GM19468 (cell line): ENCODE results near the gene PRAMEF5.
"Not testable (repeated sequence)": the region's sequence is repeated elsewhere in the genome, so short reads cannot be mapped to it uniquely, and the experiment has no call there.

Experiments used
- ATAC-seq: cut with Tn5 transposase; IDR thresholded peaks from one replicate; pipeline ENCODE4 v1.9.1; 2021; ENCODE audit warnings: mild to moderate bottlenecking, moderate library complexity, moderate number of reproducible peaks; ENCODE audit not compliant: unreplicated experiment; ENCODE audit errors: extremely low read depth

The PRAMEF5 gene

DNA sequence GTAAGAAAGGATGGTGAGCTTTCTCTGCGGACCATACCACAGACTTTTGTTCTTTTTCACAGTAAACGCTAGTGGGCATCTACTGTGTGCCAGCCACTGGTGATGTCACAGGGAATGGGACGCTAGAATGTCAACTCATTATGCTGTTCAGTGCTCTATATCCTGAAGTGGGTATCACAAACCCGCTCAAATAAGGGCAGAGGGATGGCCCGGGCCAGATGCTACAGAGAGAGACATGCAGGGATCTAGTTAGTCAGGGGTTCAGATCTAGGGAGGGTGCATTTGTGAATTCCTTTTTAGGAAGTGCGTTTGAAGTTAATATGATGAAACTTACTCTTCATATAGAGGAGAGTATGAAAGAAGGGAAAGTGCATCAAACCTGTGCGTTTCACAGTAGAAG is 6.9 kb upstream of the PRAMEF5 start:
- not testable (repeated sequence) for ATAC-seq

DNA sequence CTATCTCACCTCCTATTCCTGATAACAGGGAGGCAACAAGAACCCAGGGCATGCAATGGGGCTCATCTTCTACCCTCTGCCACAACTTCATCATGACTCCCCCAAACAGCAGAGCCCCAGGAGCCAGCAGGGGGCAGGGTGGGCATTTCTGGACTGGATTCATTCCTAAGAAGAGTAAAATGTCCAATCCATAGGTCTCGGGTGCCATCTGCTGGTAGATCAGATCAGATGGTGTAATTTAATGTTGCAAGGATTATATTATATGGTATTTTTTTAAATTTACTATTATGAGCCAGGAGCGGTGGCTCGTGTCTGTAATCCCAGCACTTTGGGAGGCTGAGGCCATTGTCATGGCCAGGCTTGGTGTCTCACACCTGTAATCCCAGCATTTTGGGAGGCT is 11.1 kb downstream of the PRAMEF5 start:
- ATAC-seq = not testable (repeated sequence)

DNA sequence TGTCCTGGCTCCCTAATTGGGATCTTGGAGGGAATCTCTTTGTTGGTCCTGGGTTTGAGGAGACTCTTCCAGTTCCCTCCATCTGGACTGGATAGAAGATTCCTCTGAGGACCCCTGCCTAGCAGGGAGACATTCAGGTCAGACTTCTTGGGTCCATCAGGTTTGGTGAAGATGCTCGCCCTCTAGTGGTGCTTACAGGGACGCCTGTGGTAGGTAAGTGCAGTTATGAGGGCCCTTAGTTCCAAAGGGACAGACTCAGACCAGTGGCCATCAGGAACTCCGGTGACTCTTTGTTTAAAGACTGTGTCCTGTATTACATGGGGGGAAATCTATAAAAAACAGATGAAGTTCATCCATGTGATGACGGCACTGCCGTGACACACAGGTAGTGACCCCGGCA is 23.0 kb downstream of the PRAMEF5 start:
- ATAC-seq = not testable (repeated sequence)

DNA sequence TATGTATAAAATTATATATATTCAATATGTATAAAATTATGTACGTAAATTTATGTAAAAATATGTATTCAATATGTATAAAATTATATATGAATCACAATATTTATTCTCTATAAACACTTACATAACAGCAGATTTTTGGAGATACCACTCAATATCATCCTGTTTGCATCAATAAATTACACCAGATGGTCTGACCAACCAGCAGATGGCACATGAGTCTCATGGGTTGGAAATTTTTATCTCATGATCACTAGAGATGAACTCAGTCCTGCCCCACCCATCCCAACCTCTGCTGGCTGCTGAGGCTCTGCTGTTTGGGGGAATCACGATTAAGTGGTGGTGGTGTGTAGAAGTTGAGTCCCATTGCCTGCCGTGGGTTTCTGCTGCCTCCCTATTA is 25.6 kb downstream of the PRAMEF5 start:
- ATAC-seq = not testable (repeated sequence)

DNA sequence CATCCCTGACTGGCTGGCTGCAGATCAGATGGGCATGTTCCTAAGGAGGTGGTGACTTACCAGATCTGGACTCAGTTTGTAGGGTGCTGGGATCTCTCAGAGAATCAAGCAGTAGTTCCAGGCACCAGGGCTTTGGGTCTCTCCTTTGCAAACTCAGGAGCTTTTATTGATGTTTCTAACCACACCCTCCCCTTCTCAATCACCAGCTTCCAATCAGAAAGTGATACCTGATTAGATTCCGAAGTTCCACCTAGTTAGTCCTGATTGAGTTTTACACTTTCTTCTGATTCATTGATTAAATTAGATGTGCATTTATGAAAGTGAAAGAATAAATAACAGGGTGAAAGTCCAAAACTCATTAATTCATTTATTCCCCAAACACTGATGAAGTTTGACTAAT is 31.0 kb downstream of the PRAMEF5 start, which contains the start of gene PRAMEF8:
PRAMEF8 (minus strand) TSS at position 101 of the 400 bp plus-strand sequence. CDS start 1,046 bp downstream, outside the sequence.
- ATAC-seq = not testable (repeated sequence)

DNA sequence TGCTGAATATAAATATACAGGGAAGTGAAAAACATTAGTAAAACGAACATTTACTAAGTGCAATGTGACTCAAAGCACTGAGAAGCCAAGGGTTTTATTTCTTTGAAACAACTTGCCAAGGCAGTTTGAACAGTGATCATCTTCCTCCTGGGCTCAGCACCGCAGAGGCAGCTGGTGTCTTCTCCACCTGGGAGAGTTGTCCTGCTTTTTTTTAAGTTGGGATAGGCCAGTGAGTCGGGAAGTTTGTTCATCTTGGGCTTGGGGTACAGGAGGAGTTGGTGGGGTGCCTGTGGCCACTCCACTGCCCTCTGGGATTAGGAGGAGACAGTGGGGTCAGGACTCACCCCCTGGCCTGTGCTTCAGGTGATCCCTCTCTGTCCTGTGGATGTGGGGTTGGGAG is 35.0 kb downstream of the PRAMEF5 start:
- ATAC-seq = not testable (repeated sequence)

DNA sequence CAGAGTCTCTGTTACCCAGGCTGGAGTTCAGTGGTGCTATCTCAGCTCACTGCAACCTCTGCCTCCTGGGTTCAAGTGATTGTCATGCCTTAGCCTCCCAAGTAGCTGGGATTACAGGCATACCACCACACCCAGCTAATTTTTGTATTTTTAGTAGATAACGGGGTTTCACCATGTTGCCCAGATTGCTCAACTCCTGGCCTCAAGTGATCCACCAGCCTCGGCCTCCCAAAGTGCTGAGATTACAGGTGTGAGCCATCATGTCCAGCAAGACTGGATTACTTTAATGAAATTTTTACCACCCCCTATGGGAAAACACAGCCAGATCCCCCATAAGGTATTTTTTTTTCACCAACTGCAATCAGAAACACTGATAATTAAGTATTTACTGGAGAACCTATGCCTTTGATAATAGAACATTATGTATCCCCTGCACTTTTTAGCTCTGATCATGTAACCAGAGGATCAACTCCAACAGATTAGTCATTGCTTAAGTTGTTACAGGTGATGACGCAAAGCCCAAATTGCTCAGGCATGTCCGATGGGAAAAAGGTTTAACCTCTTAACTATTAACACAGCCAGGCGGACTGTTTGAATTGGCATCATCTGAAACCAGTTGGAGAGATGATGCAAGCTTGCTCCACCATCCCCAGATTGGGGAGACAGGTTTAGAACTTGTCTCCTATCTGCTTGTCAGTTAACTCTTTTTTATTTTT is 43.4 kb downstream of the PRAMEF5 start:
- ATAC-seq = not testable (repeated sequence)

DNA sequence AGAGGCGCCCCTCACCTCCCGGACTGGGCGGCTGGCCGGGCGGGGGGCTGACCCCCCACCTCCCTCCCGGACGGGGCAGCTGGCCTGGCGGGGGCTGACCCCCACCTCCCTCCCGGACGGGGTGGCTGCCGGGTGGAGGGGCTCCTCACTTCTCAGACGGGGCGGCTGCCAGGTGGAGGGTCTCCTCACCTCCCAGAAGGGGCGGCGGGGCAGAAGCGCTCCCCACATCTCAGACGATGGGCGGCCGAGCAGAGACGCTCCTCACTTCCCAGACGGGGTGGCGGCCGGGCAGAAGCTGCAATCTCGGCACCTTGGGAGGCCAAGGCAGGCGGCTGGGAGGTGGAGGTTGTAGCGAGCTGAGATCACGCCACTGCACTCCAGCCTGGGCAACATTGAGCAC is 44.7 kb downstream of the PRAMEF5 start:
- ATAC-seq = not testable (repeated sequence)

DNA sequence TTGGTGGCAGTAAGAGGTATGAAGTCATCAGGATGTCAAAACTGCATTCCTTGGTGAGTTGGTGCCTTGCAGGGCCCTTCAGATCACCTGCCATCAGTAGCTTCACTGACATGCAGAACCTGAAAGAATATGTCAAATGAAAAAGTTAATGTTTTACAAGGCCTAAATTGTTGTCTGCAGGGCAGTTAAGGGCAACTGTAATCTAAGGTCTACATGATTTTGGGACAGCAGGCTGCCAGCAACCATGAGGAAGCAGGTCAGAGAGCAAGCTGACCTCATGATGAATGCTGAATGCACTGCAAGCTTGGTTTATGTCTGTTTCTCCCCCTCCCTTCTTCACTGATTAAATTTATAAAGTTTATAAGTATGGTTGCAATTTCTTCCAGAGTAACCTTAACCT is 48.2 kb downstream of the PRAMEF5 start:
- ATAC-seq = not testable (repeated sequence)

DNA sequence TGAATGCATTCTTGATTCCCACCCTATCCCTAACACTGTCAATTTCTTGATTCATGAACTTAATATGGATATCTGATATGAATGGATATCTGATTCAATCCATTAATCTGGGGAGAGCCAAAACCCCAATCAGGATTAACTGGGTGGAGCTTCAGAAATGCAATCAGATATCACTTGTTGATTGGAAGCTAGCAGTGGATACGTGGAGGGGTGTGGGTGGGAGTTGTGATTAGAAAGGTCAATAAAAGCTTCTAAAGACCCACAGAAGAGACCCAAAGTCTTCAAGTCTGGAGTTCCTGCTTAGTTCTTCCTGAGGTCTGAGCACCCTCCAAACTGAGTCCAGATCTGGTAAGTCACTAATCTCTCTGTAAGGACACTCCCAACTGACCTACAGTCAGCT is 49.2 kb downstream of the PRAMEF5 start, which contains the start of gene PRAMEF33:
PRAMEF33 (plus strand) TSS at position 301 of the 400 bp plus-strand sequence. CDS start 2,416 bp downstream, outside the sequence.
- not testable (repeated sequence) for ATAC-seq
